Measurements from ENCODE around the gene SNTG2. TPM values are rescaled to one million over a fixed set of nuclear protein-coding genes. Genes with fewer than 3 reads are reported as not detected.

The SNTG2 gene
- total and polyA plus RNA-seq, 4 donors: not detected

- TF ChIP-seq HNF4G (IDR thresholded peaks at IDR 0.05) (no peak), RXRA (IDR thresholded peaks at IDR 0.05) (no peak), GABPA (IDR thresholded peaks at IDR 0.05 in 1 of 2, conservative IDR thresholded peaks at IDR 0.05 in 1 of 2) (no peak), SP1 (IDR thresholded peaks at IDR 0.05) (no peak)
- Histone ChIP-seq H3K27ac (ENCODE audit: low read depth in 1 of 2, low read length in 2 of 2) (no peak overlapping the region), H3K9ac (ENCODE audit: low read depth in 1 of 2, low read length in 2 of 2) (no peak overlapping the region), H3K4me3 (ENCODE audit: low read depth in 1 of 3, low read length in 3 of 3) (no peak overlapping the region), H3K4me1 (ENCODE audit: control insufficient read depth in 4 of 4, insufficient read depth in 4 of 4, low read length in 3 of 4) (no peaks in the 10 kb centered on the region), H3K27me3 (ENCODE audit: control insufficient read depth in 4 of 4, insufficient read depth in 4 of 4, low read length in 3 of 4) (peaks cover 0 to 2% (median 0%) of the 10 kb centered on the region in 4 donors), H3K36me3 (ENCODE audit: control insufficient read depth in 4 of 4, insufficient read depth in 3 of 4, low read depth in 1 of 4, low read length in 3 of 4) (no peaks in the 10 kb centered on the region), H3K9me3 (ENCODE audit: control insufficient read depth in 4 of 4, low read length in 3 of 4) (peaks cover 0 to 6% (median 2%) of the 10 kb centered on the region in 4 donors)
- 65% methylated on average over 8 of the region's 8 CpGs for WGBS
- no peak for DNase-seq (ENCODE audit: low spot score)
These were observed 102.1 kb downstream of the SNTG2 start for GRCh38 chr2:1052771-1053191.

GRCh38 chr2:1053786-1054185, 103.1 kb downstream of the SNTG2 start:
- no peak overlapping the region for H3K9ac ChIP-seq (ENCODE audit: low read depth in 1 of 2, low read length in 2 of 2)
- H3K27me3 ChIP-seq (ENCODE audit: control insufficient read depth in 4 of 4, insufficient read depth in 4 of 4, low read length in 3 of 4): peaks cover 0 to 2% (median 0%) of the 10 kb centered on the region in 4 donors
- no peaks in the 10 kb centered on the region for H3K4me1 ChIP-seq (ENCODE audit: control insufficient read depth in 4 of 4, insufficient read depth in 4 of 4, low read length in 3 of 4)
- 44% methylated on average over 8 of the region's 8 CpGs for WGBS
- TF ChIP-seq FOXA2 (IDR thresholded peaks at IDR 0.05) (no peak), REST (IDR thresholded peaks at IDR 0.05) (no peak)
- no peaks in the 10 kb centered on the region for H3K36me3 ChIP-seq (ENCODE audit: control insufficient read depth in 4 of 4, insufficient read depth in 3 of 4, low read depth in 1 of 4, low read length in 3 of 4)
- DNase-seq (ENCODE audit: low spot score): no peak
- H3K4me3 ChIP-seq (ENCODE audit: low read depth in 1 of 3, low read length in 3 of 3): no peak overlapping the region
- no peak overlapping the region for H3K27ac ChIP-seq (ENCODE audit: low read depth in 1 of 2, low read length in 2 of 2)
- H3K9me3 ChIP-seq (ENCODE audit: control insufficient read depth in 4 of 4, low read length in 3 of 4): peaks cover 0 to 3% (median 0%) of the 10 kb centered on the region in 4 donors

- Histone ChIP-seq H3K9me3 (ENCODE audit: control insufficient read depth in 4 of 4, low read length in 3 of 4) (no peaks in the 10 kb centered on the region), H3K36me3 (ENCODE audit: control insufficient read depth in 4 of 4, insufficient read depth in 3 of 4, low read depth in 1 of 4, low read length in 3 of 4) (no peaks in the 10 kb centered on the region), H3K4me3 (ENCODE audit: low read depth in 1 of 3, low read length in 3 of 3) (no peak overlapping the region), H3K9ac (ENCODE audit: low read depth in 1 of 2, low read length in 2 of 2) (no peak overlapping the region), H3K27ac (ENCODE audit: low read depth in 1 of 2, low read length in 2 of 2) (no peak overlapping the region), H3K4me1 (ENCODE audit: control insufficient read depth in 4 of 4, insufficient read depth in 4 of 4, low read length in 3 of 4) (no peaks in the 10 kb centered on the region), H3K27me3 (ENCODE audit: control insufficient read depth in 4 of 4, insufficient read depth in 4 of 4, low read length in 3 of 4) (peaks cover 0 to 2% (median 0%) of the 10 kb centered on the region in 4 donors)
- 63% methylated on average over 3 of the region's 3 CpGs for WGBS
- DNase-seq (ENCODE audit: low spot score): no peak
- no peak for TF ChIP-seq REST (IDR thresholded peaks at IDR 0.05)
- no peak for TF ChIP-seq MAX (IDR thresholded peaks at IDR 0.05)
These were observed 103.8 kb downstream of the SNTG2 start for GRCh38 chr2:1054399-1054798.
